IMR-90 (cell line): ENCODE results near the gene LEPROT. TPM values are rescaled to one million over a fixed set of nuclear protein-coding genes. Genes with fewer than 3 reads are reported as not detected.

Experiments
- ATAC-seq: fragments of 200-7000 bp; cut with Tn5 transposase; 2 replicates; pipeline ENCODE4 v1.9.1; 2020; ENCODE audit warnings: low read depth, mild to moderate bottlenecking, moderate library complexity
- BruUV-seq: library from RNA; stranded (reverse); fragments of 400-500 nt; replicated peaks from 2 replicates; lab custom pipeline; 2021; lab: Mats Ljungman, UMichigan
- CTCF ChIA-PET: fragments of 300-600 bp; formaldehyde crosslinking; extraction: SDS; loops from one replicate; lab custom pipeline; 2021; ENCODE audit warnings: antibody characterized with exemption; lab: Yijun Ruan, JAX
- POLR2A ChIA-PET: fragments of 300-600 bp; sonication (Branson Sonifier 250); formaldehyde crosslinking; loops from one replicate; lab custom pipeline; 2022; ENCODE audit warnings: antibody characterized with exemption; ENCODE audit not compliant: unreplicated experiment; lab: Charles Lee
- DNase-seq: peaks from one replicate; pipeline ENCODE4 v3.0.0; 2013
- H2AFZ ChIP-seq: replicated peaks from 2 replicates; pipeline ENCODE3; 2013; ENCODE audit warnings: low read length, mild to moderate bottlenecking; ENCODE audit not compliant: poor library complexity
- H2AK5ac ChIP-seq: 2 replicates; pipeline ENCODE4 v1.6.1; 2013; ENCODE audit warnings: low read depth, low read length, inconsistent platforms
- H2AK9ac ChIP-seq: replicated peaks from 2 replicates; pipeline ENCODE3; 2013; ENCODE audit warnings: mild to moderate bottlenecking, low read depth, low read length, moderate library complexity; ENCODE audit not compliant: poor library complexity
- H2BK120ac ChIP-seq: 2 replicates; pipeline ENCODE4 v1.6.1; 2013; ENCODE audit warnings: low read depth, low read length, inconsistent platforms
- H2BK15ac ChIP-seq: 3 replicates; pipeline ENCODE4 v1.6.1; 2013; ENCODE audit warnings: low read depth, low read length, inconsistent platforms
- H2BK20ac ChIP-seq: 2 replicates; pipeline ENCODE4 v1.6.1; 2013; ENCODE audit warnings: low read depth, mild to moderate bottlenecking, inconsistent platforms, low read length, moderate library complexity
- H2BK5ac ChIP-seq: 2 replicates; pipeline ENCODE4 v1.6.1; 2013; ENCODE audit warnings: mild to moderate bottlenecking, low read depth, low read length, inconsistent platforms; ENCODE audit not compliant: poor library complexity, severe bottlenecking
- H3K14ac ChIP-seq: replicated peaks from 2 replicates; pipeline ENCODE4 v1.6.1; 2013; ENCODE audit warnings: low read depth, low read length, inconsistent platforms
- H3K18ac ChIP-seq: 2 replicates; pipeline ENCODE4 v1.6.1; 2013; ENCODE audit warnings: low read depth, low read length, control low read depth
- H3K23ac ChIP-seq: 2 replicates; pipeline ENCODE4 v1.6.1; 2013; ENCODE audit warnings: low read depth, low read length, inconsistent platforms
- H3K27ac ChIP-seq: 2 replicates; pipeline ENCODE4 v1.5.1; 2013; ENCODE audit warnings: mild to moderate bottlenecking, control low read depth, low read length; ENCODE audit not compliant: insufficient read depth
- H3K27me3 ChIP-seq: 2 replicates; pipeline ENCODE4 v1.6.1; 2013; ENCODE audit warnings: low read length; ENCODE audit not compliant: control insufficient read depth, insufficient read depth
- H3K36me3 ChIP-seq: 2 replicates; pipeline ENCODE4 v1.6.1; 2013; ENCODE audit warnings: low read length, mixed read lengths; ENCODE audit not compliant: control insufficient read depth, insufficient read depth
- H3K4ac ChIP-seq: 2 replicates; pipeline ENCODE4 v1.6.1; 2013; ENCODE audit warnings: low read depth, low read length, inconsistent platforms
- H3K4me1 ChIP-seq: 2 replicates; pipeline ENCODE4 v1.6.1; 2013; ENCODE audit warnings: low read length, mixed read lengths; ENCODE audit not compliant: control insufficient read depth, insufficient read depth
- H3K4me2 ChIP-seq: 2 replicates; pipeline ENCODE4 v1.6.1; 2013; ENCODE audit warnings: low read depth, mild to moderate bottlenecking, control low read depth, low read length, moderate library complexity
- H3K4me3 ChIP-seq: 2 replicates; pipeline ENCODE4 v1.5.1; 2013; ENCODE audit warnings: low read depth, mild to moderate bottlenecking, control low read depth, low read length, moderate library complexity; ENCODE audit not compliant: insufficient read depth
- H3K56ac ChIP-seq: 2 replicates; pipeline ENCODE4 v1.6.1; 2013; ENCODE audit warnings: low read length, inconsistent platforms; ENCODE audit not compliant: insufficient read depth; ENCODE audit errors: extremely low read depth
- H3K79me1 ChIP-seq, 2 experiments: 2 replicates each; pipeline ENCODE4 v1.6.1; 2013; ENCODE audit warnings: low read length in 2 of 2, inconsistent platforms in 1 of 2, low read depth in 1 of 2
- H3K9ac ChIP-seq: 2 replicates; pipeline ENCODE4 v1.6.1; 2013; ENCODE audit warnings: low read depth, low read length, control low read depth
- H3K9me1 ChIP-seq: 2 replicates; pipeline ENCODE4 v1.6.1; 2013; ENCODE audit warnings: low read length, inconsistent platforms; ENCODE audit not compliant: insufficient read depth
- H3K9me3 ChIP-seq: 2 replicates; pipeline ENCODE4 v1.6.1; 2013; ENCODE audit warnings: low read length; ENCODE audit not compliant: control insufficient read depth, insufficient read depth
- H4K20me1 ChIP-seq: 2 replicates; pipeline ENCODE4 v1.6.1; 2013; ENCODE audit warnings: low read length, inconsistent platforms; ENCODE audit not compliant: insufficient read depth
- H4K5ac ChIP-seq: 2 replicates; pipeline ENCODE4 v1.6.1; 2013; ENCODE audit warnings: mild to moderate bottlenecking, low read depth, low read length, control low read depth
- H4K8ac ChIP-seq, 2 experiments: 2 replicates each; pipeline ENCODE4 v1.6.1; 2013; ENCODE audit warnings: low read depth in 2 of 2, low read length in 2 of 2, control low read depth in 1 of 2, inconsistent platforms in 1 of 2
- H4K91ac ChIP-seq: 2 replicates; pipeline ENCODE4 v1.6.1; 2013; ENCODE audit warnings: low read depth, low read length, inconsistent platforms; ENCODE audit not compliant: insufficient read depth
- BHLHE40 ChIP-seq: fragments of 150-350 bp; IDR thresholded peaks from 2 replicates; pipeline ENCODE4 v1.6.1; 2016; ENCODE audit warnings: mild to moderate bottlenecking, low read depth, low read length
- CEBPB ChIP-seq: IDR thresholded peaks from 2 replicates; pipeline ENCODE4 v1.6.1; 2012; ENCODE audit warnings: low read depth, low read length, improper control_type of control experiment
- CHD1 ChIP-seq: IDR thresholded peaks from 2 replicates; pipeline ENCODE4 v1.6.1; 2012; ENCODE audit warnings: low read depth, low read length, improper control_type of control experiment
- CTCF ChIP-seq: conservative IDR thresholded peaks from 2 replicates; pipeline ENCODE4 v1.5.1; 2012; ENCODE audit warnings: mild to moderate bottlenecking, low read depth, low read length, improper control_type of control experiment
- FOS ChIP-seq: fragments of 150-350 bp; IDR thresholded peaks from 2 replicates; pipeline ENCODE4 v1.6.1; 2016; ENCODE audit warnings: low read depth, low read length
- MAFK ChIP-seq: IDR thresholded peaks from 2 replicates; pipeline ENCODE4 v1.6.1; 2012; ENCODE audit warnings: low read depth, low read length, improper control_type of control experiment
- MAZ ChIP-seq: IDR thresholded peaks from 2 replicates; pipeline ENCODE4 v1.6.1; 2012; ENCODE audit warnings: low read depth, mild to moderate bottlenecking, low read length, improper control_type of control experiment, moderate library complexity, borderline replicate concordance
- POLR2A ChIP-seq: IDR thresholded peaks from 2 replicates; pipeline ENCODE4 v1.6.1; 2012; ENCODE audit warnings: mild to moderate bottlenecking, low read depth, low read length
- RAD21 ChIP-seq: IDR thresholded peaks from 2 replicates; pipeline ENCODE4 v1.6.1; 2012; ENCODE audit warnings: low read length, improper control_type of control experiment
- RCOR1 ChIP-seq: IDR thresholded peaks from 2 replicates; pipeline ENCODE4 v1.6.1; 2012; ENCODE audit warnings: mild to moderate bottlenecking, low read length, improper control_type of control experiment; ENCODE audit not compliant: insufficient replicate concordance
- SMC3 ChIP-seq: fragments of 150-350 bp; IDR thresholded peaks from 2 replicates; pipeline ENCODE4 v1.6.1; 2016; ENCODE audit warnings: low read depth, mild to moderate bottlenecking, antibody characterized with exemption, low read length, moderate library complexity
- USF2 ChIP-seq: fragments of 150-350 bp; IDR thresholded peaks from 2 replicates; pipeline ENCODE4 v1.6.1; 2017; ENCODE audit warnings: mild to moderate bottlenecking, antibody characterized with exemption, low read length, low read depth
- WGBS, 2 experiments: methylation state at CpG; one replicate each; pipeline versions ENCODE4 v1.1.5 to v1.1.7; 2013; ENCODE audit warnings: missing lambda C conversion rate in 2 of 2; ENCODE audit not compliant: insufficient read length in 1 of 2; ENCODE audit errors: extremely low coverage in 2 of 2; 5-methylcytosine and 5-hydroxymethylcytosine counted together
- dilution Hi-C: fragments of 300-500 bp; cut with HindIII; formaldehyde crosslinking; loops from one replicate; pipeline ENCODE4 v1.14.3; 2018; ENCODE audit warnings: low sequenced_read_pairs; ENCODE audit not compliant: unreplicated experiment
- in situ Hi-C: fragments of 300-500 bp; cut with MboI; formaldehyde crosslinking; loops from 3 replicates; pipeline ENCODE4 v1.14.3; 2019; ENCODE audit warnings: low sequenced_read_pairs, inconsistent platforms, mixed read lengths
- intact Hi-C: fragments of 100-400 bp; cut with micrococcal nuclease; formaldehyde crosslinking; loops from 2 replicates; pipeline ENCODE4 v1.10.0; 2022
- polyA plus RNA-seq, 3 experiments: library from polyadenylated mRNA; depleted of rRNA; stranded (reverse); fragments of >200 nt; gene quantifications; 2 replicates each; pipeline ENCODE4 v1.2.3, GENCODE V29; 2012; ENCODE audit warnings: low replicate concordance in 1 of 3
- total RNA-seq: library from RNA; depleted of rRNA; stranded (reverse); fragments of >200 nt; gene quantifications from 2 replicates; pipeline ENCODE4 v1.2.3, GENCODE V29; 2012

Gene LEPROT
- total and polyA plus RNA-seq, 2 of the 4 experiments (the other 2 are of a cell fraction), result 21.0 to 40.2 TPM

- Histone ChIP-seq H3K4me2 (no peak overlapping the region), H3K23ac (no peak overlapping the region), H2BK20ac (no peak overlapping the region), H3K9me3 (no peaks in the 10 kb centered on the region), H3K27me3 (no peaks in the 10 kb centered on the region), H3K4ac (no peak overlapping the region), H2AK5ac (no peak overlapping the region), H3K56ac (no peak overlapping the region), H3K9me1 (peaks cover 9% of the 10 kb centered on the region; the same call in 1 of the 2 replicates), H3K4me1 (peaks cover 10% of the 10 kb centered on the region), H2BK120ac (no peak overlapping the region), H3K18ac (no peak overlapping the region), H4K91ac (no peak overlapping the region), H4K20me1 (no peaks in the 10 kb centered on the region; the same call in 1 of the 2 replicates), H3K4me3 (no peak overlapping the region), H3K27ac (no peak overlapping the region), H4K8ac (no peak overlapping the region), H2BK15ac (no peak overlapping the region), H2AK9ac (no peak overlapping the region), H3K79me1 (peaks cover 8 to 15% of the 10 kb centered on the region in 2 experiments), H3K9ac (no peak overlapping the region), H3K36me3 (no peaks in the 10 kb centered on the region), H2AFZ (no peak overlapping the region), H3K14ac (no peak overlapping the region), H2BK5ac (no peak overlapping the region), H4K5ac (no peak overlapping the region; the same call in 1 of the 2 replicates)
- 100% methylated on average over 1 of the region's 4 CpGs; no CpG with 5 or more reads in 1 of the 2 experiments for WGBS, 2 experiments
- DNase-seq (peak; percentile 28), ATAC-seq (no peak)
- ChIA-PET CTCF (no interaction called here), POLR2A (no interaction called here)
- in situ Hi-C loops (no loop called here), intact Hi-C loops (no loop called here), dilution Hi-C loops (no loop called here)
- TF ChIP-seq RAD21, result no peak
- TF ChIP-seq SMC3, result no peak
- no peak for TF ChIP-seq RCOR1
- no peak for TF ChIP-seq CEBPB
- TF ChIP-seq MAFK, result no peak
- TF ChIP-seq BHLHE40, result no peak
- TF ChIP-seq MAZ, result no peak
- TF ChIP-seq POLR2A, result no peak
- TF ChIP-seq CHD1, result no peak
- no peak for TF ChIP-seq USF2
- no peak for TF ChIP-seq FOS
- no peak for TF ChIP-seq CTCF
- no TSS peak for BruUV-seq
Observed at GRCh38 chr1:65418522-65419185, 1.8 kb upstream of the LEPROT start.
